ENCODE results near the gene VTCN1. TPM values are rescaled to one million over a fixed set of nuclear protein-coding genes. Genes with fewer than 3 reads are reported as not detected.
"Not testable (repeated sequence)": the region's sequence is repeated elsewhere in the genome, so short reads cannot be mapped to it uniquely, and the experiment has no call there.

The VTCN1 gene
- total RNA-seq, 1 experiment from 2014 or later, result 0.52 TPM

GRCh38 chr1:117105722-117106121 is 105.0 kb downstream of the VTCN1 start:
- Mint-ChIP-seq H3K4me3 (ENCODE audit: unreplicated experiment) (no peak overlapping the region), H3K9me3 (ENCODE audit: unreplicated experiment) (no peaks in the 10 kb centered on the region), H3K27me3 (ENCODE audit: insufficient read depth, unreplicated experiment) (no peaks in the 10 kb centered on the region), H3K27ac (ENCODE audit: unreplicated experiment) (no peak overlapping the region), H3K4me1 (ENCODE audit: low read depth, unreplicated experiment) (no peaks in the 10 kb centered on the region), H3K36me3 (ENCODE audit: insufficient read depth, unreplicated experiment) (peaks cover 17% of the 10 kb centered on the region)
- ChIA-PET POLR2A (no interaction called here), CTCF (no interaction called here)
- H3K27me3 ChIP-seq (replicated peaks; ENCODE audit: control insufficient read depth, insufficient read depth, low read length), result no peaks in the 10 kb centered on the region
- intact Hi-C loops (cut with micrococcal nuclease; ENCODE audit: unreplicated experiment), result no loop called here
- no TSS peak for BruUV-seq (replicated peaks)
- no peaks in the 10 kb centered on the region for H3K4me1 ChIP-seq
- TF ChIP-seq, protein P1, sequence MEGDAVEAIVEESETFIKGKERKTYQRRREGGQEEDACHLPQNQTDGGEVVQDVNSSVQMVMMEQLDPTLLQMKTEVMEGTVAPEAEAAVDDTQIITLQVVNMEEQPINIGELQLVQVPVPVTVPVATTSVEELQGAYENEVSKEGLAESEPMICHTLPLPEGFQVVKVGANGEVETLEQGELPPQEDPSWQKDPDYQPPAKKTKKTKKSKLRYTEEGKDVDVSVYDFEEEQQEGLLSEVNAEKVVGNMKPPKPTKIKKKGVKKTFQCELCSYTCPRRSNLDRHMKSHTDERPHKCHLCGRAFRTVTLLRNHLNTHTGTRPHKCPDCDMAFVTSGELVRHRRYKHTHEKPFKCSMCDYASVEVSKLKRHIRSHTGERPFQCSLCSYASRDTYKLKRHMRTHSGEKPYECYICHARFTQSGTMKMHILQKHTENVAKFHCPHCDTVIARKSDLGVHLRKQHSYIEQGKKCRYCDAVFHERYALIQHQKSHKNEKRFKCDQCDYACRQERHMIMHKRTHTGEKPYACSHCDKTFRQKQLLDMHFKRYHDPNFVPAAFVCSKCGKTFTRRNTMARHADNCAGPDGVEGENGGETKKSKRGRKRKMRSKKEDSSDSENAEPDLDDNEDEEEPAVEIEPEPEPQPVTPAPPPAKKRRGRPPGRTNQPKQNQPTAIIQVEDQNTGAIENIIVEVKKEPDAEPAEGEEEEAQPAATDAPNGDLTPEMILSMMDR (IDR thresholded peaks at IDR 0.05; ENCODE audit: insufficient read depth in 1 of 2, low read depth in 1 of 2, low read length in 1 of 2, severe bottlenecking in 1 of 2, unreplicated experiment in 1 of 2), result no peak
- H3K36me3 ChIP-seq (ENCODE audit: control insufficient read depth, insufficient read depth, low read length), result no peaks in the 10 kb centered on the region
- H3K4me3 ChIP-seq (ENCODE audit: low read depth, low read length), result no peak overlapping the region
- no peak for DNase-seq
- H3K9me3 ChIP-seq, result no peaks in the 10 kb centered on the region

GRCh38 chr1:117104986-117105385 is 105.7 kb downstream of the VTCN1 start:
- no peak for DNase-seq
- Mint-ChIP-seq H3K4me1 (ENCODE audit: low read depth, unreplicated experiment) (no peaks in the 10 kb centered on the region), H3K36me3 (ENCODE audit: insufficient read depth, unreplicated experiment) (peaks cover 23% of the 10 kb centered on the region), H3K9me3 (ENCODE audit: unreplicated experiment) (no peaks in the 10 kb centered on the region), H3K4me3 (ENCODE audit: unreplicated experiment) (no peak overlapping the region), H3K27ac (ENCODE audit: unreplicated experiment) (no peak overlapping the region), H3K27me3 (ENCODE audit: insufficient read depth, unreplicated experiment) (no peaks in the 10 kb centered on the region)
- CTCF ChIA-PET, result no interaction called here
- intact Hi-C loops (cut with micrococcal nuclease; ENCODE audit: unreplicated experiment), result no loop called here
- TF ChIP-seq, protein P1 (IDR thresholded peaks at IDR 0.05; ENCODE audit: insufficient read depth in 1 of 2, low read depth in 1 of 2, low read length in 1 of 2, severe bottlenecking in 1 of 2, unreplicated experiment in 1 of 2), result no peak
- Histone ChIP-seq H3K36me3 (ENCODE audit: control insufficient read depth, insufficient read depth, low read length) (no peaks in the 10 kb centered on the region), H3K9me3 (no peaks in the 10 kb centered on the region), H3K4me1 (no peaks in the 10 kb centered on the region), H3K27me3 (replicated peaks; ENCODE audit: control insufficient read depth, insufficient read depth, low read length) (no peaks in the 10 kb centered on the region), H3K4me3 (ENCODE audit: low read depth, low read length) (no peak overlapping the region)
- POLR2A ChIA-PET, result no interaction called here
- BruUV-seq (replicated peaks), result no TSS peak

GRCh38 chr1:117101858-117102257 is 108.9 kb downstream of the VTCN1 start:
- POLR2A ChIA-PET; H3K27me3 Mint-ChIP-seq (ENCODE audit: insufficient read depth, unreplicated experiment); H3K27ac Mint-ChIP-seq (ENCODE audit: unreplicated experiment); DNase-seq; BruUV-seq (replicated peaks); H3K4me1 Mint-ChIP-seq (ENCODE audit: low read depth, unreplicated experiment); H3K9me3 ChIP-seq; H3K4me3 Mint-ChIP-seq (ENCODE audit: unreplicated experiment); H3K27me3 ChIP-seq (replicated peaks; ENCODE audit: control insufficient read depth, insufficient read depth, low read length); H3K4me1 ChIP-seq; H3K36me3 ChIP-seq (ENCODE audit: control insufficient read depth, insufficient read depth, low read length); H3K4me3 ChIP-seq (ENCODE audit: low read depth, low read length); H3K9me3 Mint-ChIP-seq (ENCODE audit: unreplicated experiment); intact Hi-C loops (cut with micrococcal nuclease; ENCODE audit: unreplicated experiment); CTCF ChIA-PET: not testable (repeated sequence)
- H3K36me3 Mint-ChIP-seq (ENCODE audit: insufficient read depth, unreplicated experiment), result peaks cover 32% of the 10 kb centered on the region

- Histone ChIP-seq H3K27me3 (replicated peaks; ENCODE audit: control insufficient read depth, insufficient read depth, low read length) (no peaks in the 10 kb centered on the region), H3K9me3 (no peaks in the 10 kb centered on the region), H3K36me3 (ENCODE audit: control insufficient read depth, insufficient read depth, low read length) (no peaks in the 10 kb centered on the region), H3K4me3 (ENCODE audit: low read depth, low read length) (no peak overlapping the region), H3K4me1 (no peaks in the 10 kb centered on the region)
- DNase-seq, result no peak
- BruUV-seq (replicated peaks), result no TSS peak
- ChIA-PET POLR2A (no interaction called here), CTCF (no interaction called here)
- Mint-ChIP-seq H3K27me3 (ENCODE audit: insufficient read depth, unreplicated experiment) (no peaks in the 10 kb centered on the region), H3K27ac (ENCODE audit: unreplicated experiment) (no peak overlapping the region), H3K4me3 (ENCODE audit: unreplicated experiment) (no peak overlapping the region), H3K36me3 (ENCODE audit: insufficient read depth, unreplicated experiment) (peaks cover 37% of the 10 kb centered on the region), H3K4me1 (ENCODE audit: low read depth, unreplicated experiment) (no peaks in the 10 kb centered on the region), H3K9me3 (ENCODE audit: unreplicated experiment) (no peaks in the 10 kb centered on the region)
- TF ChIP-seq, protein P1 (IDR thresholded peaks at IDR 0.05; ENCODE audit: insufficient read depth in 1 of 2, low read depth in 1 of 2, low read length in 1 of 2, severe bottlenecking in 1 of 2, unreplicated experiment in 1 of 2), result no peak
- intact Hi-C loops (cut with micrococcal nuclease; ENCODE audit: unreplicated experiment), result no loop called here
These were observed 109.4 kb downstream of the VTCN1 start for GRCh38 chr1:117101334-117101733.
